Stimulated activated CD4-positive, alpha-beta T cell treated with anti-CD3 and anti-CD28 coated beads, Interleukin-1b, Interleukin-23, amount 100 ng/mL, for 4 hours (primary cell): Measurements from ENCODE around the gene SMPD2.
A peak's percentile ranks its signal among the peaks of the same experiment; 100 is the strongest.

ENCODE experiments used
- DNase-seq, 2 donors: peaks; one replicate each; pipeline ENCODE4 v3.0.0-alpha.2; 2020; ENCODE audit warnings: low read depth in 2 of 2

SMPD2 gene

GRCh38 chr6:109440331-109441068 lies at the start of gene SMPD2, which contains the start of gene PPIL6:
SMPD2 (plus strand) TSS chr6:109440724; CDS start chr6:109441122, 398 bp downstream.
PPIL6 (minus strand) TSS chr6:109440628; CDS start chr6:109440590, 38 bp downstream.
- DNase-seq, result peak; percentile 65 to 73

GRCh38 chr6:109393157-109393885 lies 47.2 kb upstream of the SMPD2 start:
- no peak for DNase-seq

GRCh38 chr6:109393886-109394281 lies 46.6 kb upstream of the SMPD2 start:
- no peak for DNase-seq

- no peak for DNase-seq
These were observed 44.3 kb upstream of the SMPD2 start for GRCh38 chr6:109396046-109396718.

GRCh38 chr6:109397020-109397419 lies 43.5 kb upstream of the SMPD2 start:
- no peak for DNase-seq

GRCh38 chr6:109406196-109406595 lies 34.3 kb upstream of the SMPD2 start:
- DNase-seq, result no peak

- no peak for DNase-seq
These were observed 29.5 kb upstream of the SMPD2 start for GRCh38 chr6:109411034-109411433.

GRCh38 chr6:109417646-109418045 lies 22.9 kb upstream of the SMPD2 start:
- DNase-seq, result no peak

- DNase-seq, result no peak
These were observed 19.8 kb upstream of the SMPD2 start for GRCh38 chr6:109420751-109421150.

- no peak for DNase-seq
These were observed 19.3 kb upstream of the SMPD2 start for GRCh38 chr6:109421184-109421583.

- no peak for DNase-seq
These were observed 15.6 kb upstream of the SMPD2 start for GRCh38 chr6:109424946-109425345.

- no peak for DNase-seq
These were observed 11.5 kb upstream of the SMPD2 start for GRCh38 chr6:109428889-109429477.

GRCh38 chr6:109429496-109429895 lies 11.0 kb upstream of the SMPD2 start:
- DNase-seq, result no peak

GRCh38 chr6:109434456-109434855 lies 6.1 kb upstream of the SMPD2 start:
- DNase-seq, result no peak

- no peak for DNase-seq
These were observed 4.5 kb upstream of the SMPD2 start for GRCh38 chr6:109436041-109436440.

GRCh38 chr6:109441069-109441816 lies 719 bp downstream of the SMPD2 start:
- DNase-seq, result peak in 1 of 2 donors; percentile 34

- no peak for DNase-seq
These were observed 1.9 kb downstream of the SMPD2 start for GRCh38 chr6:109442393-109442924.

GRCh38 chr6:109443425-109443950 lies 3.0 kb downstream of the SMPD2 start:
- DNase-seq, result no peak

GRCh38 chr6:109445382-109445781 lies 4.9 kb downstream of the SMPD2 start:
- DNase-seq, result no peak

- no peak for DNase-seq
These were observed 5.5 kb downstream of the SMPD2 start for GRCh38 chr6:109446072-109446471.

GRCh38 chr6:109446541-109446940 lies 6.0 kb downstream of the SMPD2 start:
- DNase-seq, result no peak
